Prostate gland (tissue), 2 donors: ENCODE data around the gene MST1R.

Experiments used
- CTCF ChIP-seq, 4 experiments: fragments of 200-600 bp in 2 of 4; fragments of 450-650 bp in 2 of 4; sonication (generic) in 2 of 4; IDR thresholded peaks; 1 replicate in 3 of 4; 2 replicates in 1 of 4; pipeline ENCODE4 v1.5.1; 2016 to 2019; ENCODE audit warnings: antibody characterized with exemption in 4 of 4, mild to moderate bottlenecking in 2 of 4, moderate library complexity in 2 of 4
- POLR2A ChIP-seq: fragments of 450-650 bp; IDR thresholded peaks from one replicate; pipeline ENCODE4 v1.6.1; 2016; ENCODE audit warnings: antibody characterized with exemption, mild to moderate bottlenecking
- POLR2AphosphoS5 ChIP-seq: sonication (generic); formaldehyde crosslinking; IDR thresholded peaks from one replicate; pipeline ENCODE4 v1.6.1; 2017; ENCODE audit warnings: antibody characterized with exemption

GRCh38 chr3:49901366-49902339 is 2.0 kb downstream of the MST1R start:
- TF ChIP-seq CTCF (IDR thresholded peaks at IDR 0.05) (no peak), POLR2A (no peak), POLR2AphosphoS5 (no peak)
